PFSK-1 (cell line): ENCODE data around the gene CACNA1C.

ENCODE experiments used
- FOXP2 ChIP-seq: optimal IDR thresholded peaks from 2 replicates; pipeline ENCODE3; 2011; ENCODE audit warnings: borderline replicate concordance, control low read depth, inconsistent platforms; ENCODE audit not compliant: insufficient read depth; ENCODE audit errors: extremely low read length, extremely low read depth
- POLR2AphosphoS5 ChIP-seq: IDR thresholded peaks from 2 replicates; pipeline ENCODE4 v1.6.1; 2012; ENCODE audit warnings: low read depth, mild to moderate bottlenecking, control low read depth, low read length, moderate library complexity
- SIN3A ChIP-seq: IDR thresholded peaks from 2 replicates; pipeline ENCODE4 v1.6.1; 2012; ENCODE audit warnings: mild to moderate bottlenecking, low read length, moderate library complexity, borderline replicate concordance; ENCODE audit not compliant: insufficient read depth
- TAF1 ChIP-seq: IDR thresholded peaks from 2 replicates; pipeline ENCODE4 v1.6.1; 2012; ENCODE audit warnings: low read length, control low read depth, borderline replicate concordance; ENCODE audit not compliant: insufficient read depth
- TF ChIP-seq, protein P1 (sequence below), 2 experiments: IDR thresholded peaks; 2 replicates each; pipeline versions ENCODE4 v1.6.1 to v1.8.0; 2011 to 2012; ENCODE audit warnings: low read depth in 2 of 2, low read length in 2 of 2, control low read depth in 1 of 2, inconsistent platforms in 1 of 2, mild to moderate bottlenecking in 1 of 2, moderate library complexity in 1 of 2; ENCODE audit not compliant: insufficient read depth in 1 of 2

CACNA1C gene

DNA sequence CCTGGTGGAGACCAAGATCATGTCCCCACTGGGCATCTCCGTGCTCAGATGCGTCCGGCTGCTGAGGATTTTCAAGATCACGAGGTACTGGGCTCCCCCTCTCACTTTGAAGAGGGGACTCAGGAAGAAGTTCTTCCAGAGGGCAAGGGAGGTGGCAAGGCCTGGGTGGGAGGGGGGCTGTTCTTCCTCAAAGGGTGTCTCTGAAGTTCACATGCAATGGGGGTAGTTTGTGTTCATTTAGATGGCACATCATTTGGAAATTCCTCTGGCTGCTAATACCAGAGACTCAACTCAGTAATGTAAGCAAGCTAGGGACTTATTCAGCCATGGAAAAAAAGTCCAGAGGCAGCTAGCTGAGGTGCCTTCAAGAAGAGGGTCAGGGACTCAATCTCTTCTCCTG is 514.9 kb downstream of the CACNA1C start:
- TF ChIP-seq POLR2AphosphoS5: no peak
- TF ChIP-seq FOXP2: no peak
- TF ChIP-seq TAF1: no peak
- TF ChIP-seq, protein P1, sequence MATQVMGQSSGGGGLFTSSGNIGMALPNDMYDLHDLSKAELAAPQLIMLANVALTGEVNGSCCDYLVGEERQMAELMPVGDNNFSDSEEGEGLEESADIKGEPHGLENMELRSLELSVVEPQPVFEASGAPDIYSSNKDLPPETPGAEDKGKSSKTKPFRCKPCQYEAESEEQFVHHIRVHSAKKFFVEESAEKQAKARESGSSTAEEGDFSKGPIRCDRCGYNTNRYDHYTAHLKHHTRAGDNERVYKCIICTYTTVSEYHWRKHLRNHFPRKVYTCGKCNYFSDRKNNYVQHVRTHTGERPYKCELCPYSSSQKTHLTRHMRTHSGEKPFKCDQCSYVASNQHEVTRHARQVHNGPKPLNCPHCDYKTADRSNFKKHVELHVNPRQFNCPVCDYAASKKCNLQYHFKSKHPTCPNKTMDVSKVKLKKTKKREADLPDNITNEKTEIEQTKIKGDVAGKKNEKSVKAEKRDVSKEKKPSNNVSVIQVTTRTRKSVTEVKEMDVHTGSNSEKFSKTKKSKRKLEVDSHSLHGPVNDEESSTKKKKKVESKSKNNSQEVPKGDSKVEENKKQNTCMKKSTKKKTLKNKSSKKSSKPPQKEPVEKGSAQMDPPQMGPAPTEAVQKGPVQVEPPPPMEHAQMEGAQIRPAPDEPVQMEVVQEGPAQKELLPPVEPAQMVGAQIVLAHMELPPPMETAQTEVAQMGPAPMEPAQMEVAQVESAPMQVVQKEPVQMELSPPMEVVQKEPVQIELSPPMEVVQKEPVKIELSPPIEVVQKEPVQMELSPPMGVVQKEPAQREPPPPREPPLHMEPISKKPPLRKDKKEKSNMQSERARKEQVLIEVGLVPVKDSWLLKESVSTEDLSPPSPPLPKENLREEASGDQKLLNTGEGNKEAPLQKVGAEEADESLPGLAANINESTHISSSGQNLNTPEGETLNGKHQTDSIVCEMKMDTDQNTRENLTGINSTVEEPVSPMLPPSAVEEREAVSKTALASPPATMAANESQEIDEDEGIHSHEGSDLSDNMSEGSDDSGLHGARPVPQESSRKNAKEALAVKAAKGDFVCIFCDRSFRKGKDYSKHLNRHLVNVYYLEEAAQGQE (IDR thresholded peaks at IDR 0.05; ENCODE audit: insufficient read depth in 1 of 2, low read depth in 2 of 2, low read length in 2 of 2): no peak
- TF ChIP-seq SIN3A: no peak

DNA sequence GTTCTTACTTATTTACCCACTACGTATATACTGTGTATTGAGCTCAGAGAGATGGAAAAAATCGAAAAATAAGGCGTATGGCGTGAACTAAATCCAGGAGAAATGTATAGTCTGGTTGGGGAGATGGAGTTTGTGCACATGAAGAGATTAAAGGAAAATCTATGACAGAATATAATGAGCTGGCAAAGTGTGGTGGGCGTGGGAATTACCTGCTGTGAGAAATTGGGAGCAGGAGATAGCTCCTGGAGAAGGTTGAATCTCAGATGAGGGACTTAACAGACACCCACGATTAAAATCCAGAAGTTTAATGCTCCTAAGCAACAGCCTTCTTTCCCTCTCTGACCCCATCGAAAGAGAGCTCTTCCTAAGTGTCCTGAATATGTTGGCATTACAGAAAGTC is 517.8 kb downstream of the CACNA1C start:
- no peak for TF ChIP-seq SIN3A
- no peak for TF ChIP-seq FOXP2
- TF ChIP-seq, protein P1 (IDR thresholded peaks at IDR 0.05; ENCODE audit: insufficient read depth in 1 of 2, low read depth in 2 of 2, low read length in 2 of 2): no peak
- no peak for TF ChIP-seq POLR2AphosphoS5
- TF ChIP-seq TAF1: no peak

DNA sequence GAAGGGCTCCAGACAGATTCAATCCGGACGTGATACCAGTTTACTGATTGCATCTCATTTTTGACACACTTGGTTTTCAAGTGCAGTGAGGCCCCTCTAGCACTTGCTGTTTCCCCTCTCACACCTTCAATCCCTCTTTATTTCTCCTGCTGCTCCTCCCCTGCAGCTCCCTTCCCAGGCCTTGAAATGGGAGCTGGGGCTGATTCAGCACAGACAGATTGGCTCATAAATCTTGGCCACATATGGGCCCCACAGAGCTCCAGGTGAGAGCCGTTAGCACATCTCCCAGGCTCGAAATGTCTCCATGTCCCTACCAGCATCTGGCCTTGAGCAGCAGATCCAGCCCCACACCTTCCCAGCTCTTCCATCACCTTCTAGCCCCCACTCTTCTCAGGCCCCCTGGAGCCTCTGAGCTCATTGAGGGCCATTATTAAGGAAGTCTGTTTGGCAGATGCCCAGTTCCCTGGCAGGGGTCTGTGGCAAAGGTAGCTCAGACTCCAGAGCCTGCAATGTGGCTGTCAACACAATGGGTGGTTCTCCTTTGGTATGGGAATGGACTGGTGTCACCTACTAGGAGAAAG is 521.7 kb downstream of the CACNA1C start:
- TF ChIP-seq, protein P1 (IDR thresholded peaks at IDR 0.05; ENCODE audit: insufficient read depth in 1 of 2, low read depth in 2 of 2, low read length in 2 of 2): no peak
- no peak for TF ChIP-seq POLR2AphosphoS5
- no peak for TF ChIP-seq TAF1
- TF ChIP-seq FOXP2: no peak
- no peak for TF ChIP-seq SIN3A

DNA sequence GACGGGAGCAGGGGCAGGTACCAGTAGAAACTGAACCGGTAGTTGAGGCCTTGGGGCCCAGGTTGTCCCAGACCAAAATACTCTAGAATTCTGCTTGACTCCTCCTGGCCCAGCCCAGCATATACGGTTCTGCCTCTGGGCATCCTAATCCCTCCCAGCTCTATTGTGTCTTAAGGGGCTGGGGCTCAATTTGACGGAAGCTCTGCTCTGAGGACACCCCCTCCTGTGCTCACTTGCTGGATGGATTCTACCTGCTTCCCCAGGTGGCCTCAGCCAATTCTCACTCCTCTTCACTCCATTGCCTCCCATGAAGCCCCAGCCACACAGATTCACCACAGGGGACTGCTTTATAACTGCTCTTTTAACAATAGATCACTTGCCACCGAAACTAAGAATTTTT is 522.5 kb downstream of the CACNA1C start:
- TF ChIP-seq, protein P1 (IDR thresholded peaks at IDR 0.05; ENCODE audit: insufficient read depth in 1 of 2, low read depth in 2 of 2, low read length in 2 of 2): no peak
- TF ChIP-seq SIN3A: no peak
- no peak for TF ChIP-seq POLR2AphosphoS5
- TF ChIP-seq TAF1: no peak
- TF ChIP-seq FOXP2: no peak

DNA sequence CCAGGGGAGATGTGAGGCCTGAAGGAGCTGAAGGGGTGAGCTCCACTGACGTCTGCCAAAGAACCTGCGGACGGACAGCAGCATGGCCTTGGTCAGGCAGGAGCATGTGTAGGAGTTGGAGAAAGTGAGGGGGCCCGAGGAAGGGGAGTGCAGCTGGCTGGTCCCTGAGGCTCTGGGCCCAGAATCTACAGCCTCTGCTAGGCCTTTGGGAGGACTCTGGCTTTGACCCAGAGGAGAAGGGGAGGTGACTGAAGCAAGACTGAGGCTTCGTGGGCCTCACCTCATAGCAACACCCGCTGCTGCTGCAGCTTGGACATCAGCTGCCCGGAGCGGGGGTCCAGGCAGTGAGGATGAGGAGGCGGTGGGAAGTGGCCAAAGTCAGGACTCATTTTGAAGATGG is 525.4 kb downstream of the CACNA1C start:
- TF ChIP-seq SIN3A (no peak), FOXP2 (no peak), POLR2AphosphoS5 (no peak), TAF1 (no peak)
- TF ChIP-seq, protein P1 (IDR thresholded peaks at IDR 0.05; ENCODE audit: insufficient read depth in 1 of 2, low read depth in 2 of 2, low read length in 2 of 2): no peak
